Endodermal cell (in vitro differentiated cells): ENCODE data around the gene PLA2G4C. TPM values are rescaled to one million over a fixed set of nuclear protein-coding genes. Genes with fewer than 3 reads are reported as not detected.

Experiments
- DNase-seq: peaks from one replicate; pipeline ENCODE4 v3.0.0-alpha.2; 2017
- H3K27ac ChIP-seq: 2 replicates; pipeline ENCODE4 v1.5.1; 2013; ENCODE audit warnings: mild to moderate bottlenecking, low read depth, low read length, moderate library complexity
- H3K27me3 ChIP-seq: 2 replicates; pipeline ENCODE4 v1.6.1; 2013; ENCODE audit warnings: mild to moderate bottlenecking, low read length, moderate library complexity; ENCODE audit not compliant: insufficient read depth, control insufficient read depth, poor library complexity, severe bottlenecking
- H3K36me3 ChIP-seq: 2 replicates; pipeline ENCODE4 v1.7.0; 2013; ENCODE audit warnings: mild to moderate bottlenecking, low read length, moderate library complexity; ENCODE audit not compliant: control insufficient read depth, insufficient read depth
- H3K4me1 ChIP-seq: one replicate; pipeline ENCODE4 v1.7.0; 2013; ENCODE audit warnings: low read length; ENCODE audit not compliant: control insufficient read depth, insufficient read depth
- H3K4me3 ChIP-seq: 2 replicates; pipeline ENCODE4 v1.5.1; 2013; ENCODE audit warnings: mild to moderate bottlenecking, low read length, moderate library complexity
- H3K9ac ChIP-seq: 2 replicates; pipeline ENCODE4 v1.6.1; 2013; ENCODE audit warnings: mild to moderate bottlenecking, low read length, moderate library complexity; ENCODE audit not compliant: poor library complexity, severe bottlenecking; ENCODE audit errors: extremely low read depth
- H3K9me3 ChIP-seq: 2 replicates; pipeline ENCODE4 v1.6.1; 2013; ENCODE audit warnings: mild to moderate bottlenecking, low read length, moderate library complexity; ENCODE audit not compliant: control insufficient read depth
- H3K27ac Mint-ChIP-seq: 2 replicates; pipeline ENCODE4 v1.8.0; 2020; ENCODE audit warnings: mixed read lengths
- H3K27me3 Mint-ChIP-seq: 2 replicates; pipeline ENCODE4 v1.8.0; 2021; ENCODE audit warnings: mild to moderate bottlenecking, mixed read lengths; ENCODE audit not compliant: insufficient read depth
- H3K36me3 Mint-ChIP-seq: 2 replicates; pipeline ENCODE4 v1.8.0; 2020; ENCODE audit warnings: low read depth, mixed read lengths
- H3K4me1 Mint-ChIP-seq: 2 replicates; pipeline ENCODE4 v1.8.0; 2020; ENCODE audit warnings: mixed read lengths
- H3K4me3 Mint-ChIP-seq: 2 replicates; pipeline ENCODE4 v1.8.0; 2020; ENCODE audit warnings: mild to moderate bottlenecking, moderate library complexity, mixed read lengths
- H3K9me3 Mint-ChIP-seq: 2 replicates; pipeline ENCODE4 v1.8.0; 2020; ENCODE audit warnings: mild to moderate bottlenecking, mixed read lengths
- WGBS, 2 experiments: methylation state at CpG; one replicate each; pipeline versions ENCODE4 v1.1.5 to v1.1.7; 2013; ENCODE audit warnings: missing lambda C conversion rate in 2 of 2, mixed read lengths in 1 of 2; ENCODE audit not compliant: insufficient coverage in 1 of 2, insufficient read length in 1 of 2; 5-methylcytosine and 5-hydroxymethylcytosine counted together
- total RNA-seq, 2 donors: library from RNA; stranded (reverse); fragmentation: NEBNext Ultra II Directional in 1 of 2; extraction: Animal tissue kit (Norgen Biotek cat#: 25700) in 1 of 2; gene quantifications; 2 replicates in 1 of 2; 3 replicates in 1 of 2; pipeline ENCODE4 v1.2.1, GENCODE V29; 2021
- TF ChIP-seq, protein P1 (sequence below): fragments of 200-600 bp; sonication (generic); conservative IDR thresholded peaks from 2 replicates; pipeline ENCODE4 v1.5.0; 2021; ENCODE audit warnings: antibody characterized with exemption, mild to moderate bottlenecking

PLA2G4C gene
- total RNA-seq, 2 donors from 2014 or later: 1.3 to 1.4 TPM

DNA sequence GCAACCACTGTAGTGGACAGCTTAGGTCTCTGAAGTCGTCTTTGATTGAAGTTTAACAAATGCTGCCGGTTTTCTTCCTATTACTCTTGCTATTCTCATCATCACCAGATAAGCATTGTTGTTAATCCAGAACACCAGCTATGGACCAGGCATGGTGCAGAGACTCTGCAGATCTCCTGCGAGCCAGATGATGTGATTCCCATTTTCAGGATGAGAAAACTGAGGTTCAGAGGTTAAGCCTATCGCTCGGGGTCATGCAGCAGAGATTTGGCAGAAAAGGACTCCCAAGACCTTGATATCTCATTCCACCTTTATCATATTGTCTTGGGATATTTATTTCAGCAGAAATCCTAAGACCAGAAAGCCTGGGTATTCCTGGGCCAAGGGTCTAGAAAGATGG, 50.2 kb downstream of the PLA2G4C start:
- Histone ChIP-seq H3K36me3 (no peaks in the 10 kb centered on the region), H3K9ac (no peak overlapping the region), H3K9me3 (no peaks in the 10 kb centered on the region), H3K4me1 (no peaks in the 10 kb centered on the region), H3K4me3 (no peak overlapping the region), H3K27me3 (no peaks in the 10 kb centered on the region), H3K27ac (no peak overlapping the region)
- WGBS, 2 experiments: 80 to 94% methylated on average over 2 to 5 of the region's 5 CpGs
- H3K4me3 Mint-ChIP-seq: no peak overlapping the region
- H3K36me3 Mint-ChIP-seq: peaks cover 2% of the 10 kb centered on the region
- no peak overlapping the region for H3K27ac Mint-ChIP-seq
- H3K27me3 Mint-ChIP-seq: peaks cover 1% of the 10 kb centered on the region
- no peak for DNase-seq
- H3K9me3 Mint-ChIP-seq: peaks cover 5% of the 10 kb centered on the region
- peaks cover 5% of the 10 kb centered on the region for H3K4me1 Mint-ChIP-seq
- TF ChIP-seq, protein P1, sequence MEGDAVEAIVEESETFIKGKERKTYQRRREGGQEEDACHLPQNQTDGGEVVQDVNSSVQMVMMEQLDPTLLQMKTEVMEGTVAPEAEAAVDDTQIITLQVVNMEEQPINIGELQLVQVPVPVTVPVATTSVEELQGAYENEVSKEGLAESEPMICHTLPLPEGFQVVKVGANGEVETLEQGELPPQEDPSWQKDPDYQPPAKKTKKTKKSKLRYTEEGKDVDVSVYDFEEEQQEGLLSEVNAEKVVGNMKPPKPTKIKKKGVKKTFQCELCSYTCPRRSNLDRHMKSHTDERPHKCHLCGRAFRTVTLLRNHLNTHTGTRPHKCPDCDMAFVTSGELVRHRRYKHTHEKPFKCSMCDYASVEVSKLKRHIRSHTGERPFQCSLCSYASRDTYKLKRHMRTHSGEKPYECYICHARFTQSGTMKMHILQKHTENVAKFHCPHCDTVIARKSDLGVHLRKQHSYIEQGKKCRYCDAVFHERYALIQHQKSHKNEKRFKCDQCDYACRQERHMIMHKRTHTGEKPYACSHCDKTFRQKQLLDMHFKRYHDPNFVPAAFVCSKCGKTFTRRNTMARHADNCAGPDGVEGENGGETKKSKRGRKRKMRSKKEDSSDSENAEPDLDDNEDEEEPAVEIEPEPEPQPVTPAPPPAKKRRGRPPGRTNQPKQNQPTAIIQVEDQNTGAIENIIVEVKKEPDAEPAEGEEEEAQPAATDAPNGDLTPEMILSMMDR: no peak

DNA sequence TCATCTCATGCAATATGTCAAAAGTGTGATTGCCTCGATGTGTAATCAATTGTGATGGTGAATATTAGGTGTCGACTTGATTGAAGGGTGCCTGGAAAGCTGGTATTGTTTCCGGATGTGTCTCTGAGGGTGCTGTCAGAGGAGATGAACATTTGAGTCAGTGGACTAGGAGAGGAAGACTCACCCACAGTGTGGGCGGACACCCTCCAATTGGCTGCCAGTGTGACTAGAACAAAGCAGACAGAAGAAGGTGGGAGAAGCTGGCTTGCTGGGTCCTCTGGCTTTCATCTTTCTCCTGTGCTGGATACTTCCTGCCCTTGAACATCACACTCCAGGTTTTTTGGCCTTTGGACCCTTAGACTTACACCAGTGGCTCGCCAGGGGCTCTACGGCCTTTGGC, 51.3 kb downstream of the PLA2G4C start:
- H3K9ac ChIP-seq: no peak overlapping the region
- Mint-ChIP-seq H3K27ac (no peak overlapping the region), H3K4me1 (peaks cover 5% of the 10 kb centered on the region)

DNA sequence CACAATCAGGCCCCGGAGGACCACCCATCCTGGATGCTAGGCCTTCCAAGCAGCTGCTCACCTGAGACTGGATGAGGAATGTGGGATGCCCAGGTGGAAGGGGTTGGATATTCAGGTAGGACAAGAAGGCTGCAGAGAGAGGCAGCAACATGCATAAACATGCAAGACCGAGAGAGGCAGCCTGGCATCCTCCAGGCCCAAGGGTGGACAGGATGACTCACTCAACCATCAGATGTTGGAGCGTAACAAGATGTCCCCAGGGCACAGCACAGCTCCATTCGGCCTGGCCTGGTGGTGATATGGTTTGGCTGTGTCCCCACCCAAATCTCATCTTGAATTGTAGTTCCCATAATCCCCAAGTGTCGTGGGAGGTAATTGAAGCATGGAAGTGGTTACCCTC, 56.8 kb downstream of the PLA2G4C start:
- TF ChIP-seq, protein P1: no peak
- Histone ChIP-seq H3K9me3 (peaks cover 6% of the 10 kb centered on the region), H3K27ac (no peak overlapping the region), H3K9ac (no peak overlapping the region), H3K4me1 (no peaks in the 10 kb centered on the region), H3K27me3 (no peaks in the 10 kb centered on the region), H3K36me3 (no peaks in the 10 kb centered on the region), H3K4me3 (no peak overlapping the region)
- Mint-ChIP-seq H3K27ac (no peak overlapping the region), H3K9me3 (peaks cover 14% of the 10 kb centered on the region), H3K36me3 (no peaks in the 10 kb centered on the region), H3K27me3 (peaks cover 5% of the 10 kb centered on the region), H3K4me1 (no peaks in the 10 kb centered on the region), H3K4me3 (no peak overlapping the region)
- DNase-seq: no peak
- 70 to 73% methylated on average over 4 to 5 of the region's 5 CpGs for WGBS, 2 experiments

More for the DNA sequence above, 51.3 kb downstream of the PLA2G4C start:
- Histone ChIP-seq H3K4me1 (no peaks in the 10 kb centered on the region), H3K27me3 (no peaks in the 10 kb centered on the region), H3K36me3 (no peaks in the 10 kb centered on the region), H3K9me3 (no peaks in the 10 kb centered on the region), H3K4me3 (no peak overlapping the region), H3K27ac (no peak overlapping the region)
- peaks cover 1% of the 10 kb centered on the region for H3K27me3 Mint-ChIP-seq
- H3K9me3 Mint-ChIP-seq: no peaks in the 10 kb centered on the region
- TF ChIP-seq, protein P1: no peak
- 75 to 85% methylated on average over 4 to 6 of the region's 6 CpGs for WGBS, 2 experiments
- H3K4me3 Mint-ChIP-seq: no peak overlapping the region
- H3K36me3 Mint-ChIP-seq: no peaks in the 10 kb centered on the region
- no peak for DNase-seq
